HG03045 (cell line): ENCODE results near the gene SDK2.

Experiments used
- ATAC-seq: cut with Tn5 transposase; IDR thresholded peaks from one replicate; pipeline ENCODE4 v1.9.1; 2021; ENCODE audit warnings: mild to moderate bottlenecking, moderate library complexity; ENCODE audit not compliant: unreplicated experiment

Gene SDK2

DNA sequence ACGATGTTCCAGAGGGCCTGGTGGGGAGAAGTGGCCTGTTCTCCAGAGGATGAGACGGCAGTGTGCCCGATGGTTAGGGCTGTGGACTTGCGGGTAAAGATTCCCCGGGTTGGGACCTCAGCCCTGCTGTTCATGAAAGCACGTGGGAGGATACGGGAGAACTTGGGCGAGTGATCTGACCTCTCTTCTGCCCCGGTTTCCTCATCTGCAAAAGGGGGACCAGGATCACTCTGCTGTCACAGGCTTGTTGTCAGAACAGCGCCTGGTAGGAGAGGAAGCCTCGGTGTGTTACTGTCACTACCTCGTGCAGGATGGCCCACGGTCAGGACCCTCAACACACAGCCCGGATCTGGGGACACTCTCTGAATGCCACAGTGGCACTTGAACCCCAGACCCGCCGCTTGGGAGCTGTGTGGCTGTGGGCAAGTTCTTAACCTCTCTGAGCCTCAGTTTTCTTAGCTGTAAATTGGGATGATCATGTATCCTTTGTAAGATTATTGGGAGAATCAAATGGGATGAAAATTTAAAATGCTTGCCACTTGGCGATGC, 246.9 kb downstream of the SDK2 start:
- no peak for ATAC-seq

GRCh38 chr17:73396431-73397277, 247.6 kb downstream of the SDK2 start:
- no peak for ATAC-seq

DNA sequence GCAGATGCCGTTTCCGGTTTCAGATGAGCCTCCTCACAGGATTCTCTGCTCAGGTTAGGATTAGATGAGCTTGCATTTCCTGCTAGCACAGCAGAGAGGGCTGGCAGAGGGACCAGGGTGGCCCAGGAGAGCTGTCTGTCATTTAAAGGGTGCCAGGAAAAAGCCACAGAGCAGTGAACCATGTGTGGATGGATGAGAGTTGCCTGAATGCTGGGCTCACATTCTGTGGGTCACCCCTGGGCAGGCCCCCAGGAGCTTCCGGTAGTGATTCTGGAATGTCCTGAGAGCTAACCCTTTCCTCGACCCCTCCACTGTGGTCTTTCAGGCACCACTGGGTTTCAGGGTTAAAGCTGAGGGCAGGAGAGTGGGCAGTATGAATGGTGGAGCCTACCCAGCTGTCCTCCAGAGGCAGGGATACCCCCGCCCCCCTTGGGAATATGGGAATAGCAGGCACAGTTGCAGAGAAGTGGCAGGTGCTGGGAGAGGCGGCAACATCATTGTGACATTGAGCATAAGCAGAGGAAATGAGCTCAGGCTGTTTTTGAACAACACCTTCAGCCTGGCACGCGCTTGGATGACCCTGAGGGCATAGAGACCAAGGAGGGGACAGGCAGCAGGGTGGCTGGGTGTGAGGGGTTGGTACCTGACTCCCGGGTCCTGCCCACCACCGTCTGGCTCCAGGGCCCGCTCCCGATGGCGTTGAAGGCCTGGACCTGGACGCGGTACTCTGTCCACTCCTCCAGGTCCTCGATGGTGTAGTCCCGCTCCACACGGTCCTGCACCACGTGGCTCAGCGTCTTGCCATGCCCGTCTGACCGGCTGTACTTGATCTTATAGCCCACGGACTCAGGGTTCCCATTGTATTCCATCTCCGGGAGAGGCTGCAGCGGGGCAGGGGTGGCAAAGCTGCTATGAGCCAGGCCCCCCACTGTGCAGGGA, 249.5 kb downstream of the SDK2 start:
- ATAC-seq, result no peak

DNA sequence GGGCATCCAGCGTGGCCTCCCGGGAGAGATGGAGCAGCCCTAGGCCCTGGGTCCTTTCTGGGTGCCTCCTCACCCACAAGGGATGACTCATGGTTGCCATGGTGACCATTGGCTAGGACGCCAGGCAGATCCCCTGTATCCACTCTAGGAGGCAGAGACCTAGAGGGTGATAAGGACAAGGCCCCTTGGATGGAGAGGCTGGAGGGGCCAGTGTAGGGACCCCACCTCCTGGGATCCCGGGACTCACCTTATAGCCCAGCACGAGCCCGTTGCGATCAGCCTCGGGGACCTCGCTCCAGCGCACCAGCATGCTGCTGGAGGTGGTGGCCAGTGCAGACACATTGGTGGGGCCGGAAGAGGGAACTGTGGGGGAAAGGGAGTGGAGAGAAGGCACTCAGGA, 250.3 kb downstream of the SDK2 start:
- no peak for ATAC-seq

GRCh38 chr17:73393381-73393780, 250.9 kb downstream of the SDK2 start:
- no peak for ATAC-seq

GRCh38 chr17:73391331-73392265, 252.6 kb downstream of the SDK2 start:
- no peak for ATAC-seq

- ATAC-seq, result no peak
Measured at GRCh38 chr17:73390851-73391250, 253.4 kb downstream of the SDK2 start.

DNA sequence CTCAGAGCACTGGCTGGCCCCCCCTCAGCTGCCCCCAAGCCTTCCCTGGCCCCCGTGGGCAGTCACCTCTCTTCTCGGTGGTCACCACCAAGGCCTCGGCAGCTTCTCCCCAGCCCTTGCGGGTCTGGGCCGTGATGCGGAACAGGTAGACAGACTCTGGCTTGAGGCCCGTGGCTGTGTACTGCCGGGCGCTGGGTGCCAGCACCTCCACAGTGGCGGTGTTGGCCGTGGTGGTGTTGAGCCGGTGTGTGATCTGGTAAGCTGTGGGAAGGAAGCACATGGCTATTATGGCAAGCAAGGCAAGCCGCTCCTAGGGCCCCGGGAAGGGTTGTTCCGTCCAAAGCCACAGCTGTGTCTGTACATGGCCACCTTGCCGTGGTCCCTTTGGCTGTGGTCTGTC, 254.0 kb downstream of the SDK2 start:
- ATAC-seq, result no peak

DNA sequence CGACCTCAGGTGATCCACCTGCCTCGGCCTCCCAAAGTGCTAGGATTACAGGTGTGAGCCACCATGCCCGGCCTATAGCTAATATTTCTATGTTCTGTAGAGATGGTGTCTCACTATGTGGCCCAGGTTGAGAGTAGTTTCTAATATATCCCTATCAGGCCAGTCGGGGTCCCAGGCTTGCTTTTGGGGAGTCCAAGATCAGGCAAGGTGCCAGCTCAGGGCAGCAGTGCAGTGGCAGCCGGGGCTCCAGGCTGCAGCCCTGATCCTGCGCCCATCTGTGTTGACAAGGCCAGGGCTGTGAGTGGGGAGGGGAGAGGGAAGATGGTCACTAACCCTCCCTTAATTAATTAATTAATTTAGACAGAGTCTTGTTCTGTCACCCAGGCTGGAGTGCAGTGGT, 254.8 kb downstream of the SDK2 start:
- no peak for ATAC-seq

DNA sequence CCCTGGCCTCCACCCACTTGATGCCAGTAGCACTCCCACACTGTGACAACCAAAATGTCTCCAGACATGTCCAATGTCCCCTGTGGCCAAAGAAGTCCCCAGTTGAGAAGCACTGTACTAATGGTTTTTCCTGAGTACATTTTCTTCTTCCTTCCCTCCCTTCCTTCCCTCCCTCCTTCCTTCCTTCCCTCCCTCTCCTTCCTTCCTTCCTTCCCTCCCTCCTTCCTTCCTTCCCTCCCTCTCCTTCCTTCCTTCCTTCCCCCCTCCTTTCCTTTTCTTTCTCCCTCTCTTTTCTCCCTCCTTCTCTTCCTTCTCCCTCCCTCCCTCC, 255.7 kb downstream of the SDK2 start:
- ATAC-seq, result no peak

GRCh38 chr17:73387746-73388577, 256.3 kb downstream of the SDK2 start:
- ATAC-seq, result no peak

DNA sequence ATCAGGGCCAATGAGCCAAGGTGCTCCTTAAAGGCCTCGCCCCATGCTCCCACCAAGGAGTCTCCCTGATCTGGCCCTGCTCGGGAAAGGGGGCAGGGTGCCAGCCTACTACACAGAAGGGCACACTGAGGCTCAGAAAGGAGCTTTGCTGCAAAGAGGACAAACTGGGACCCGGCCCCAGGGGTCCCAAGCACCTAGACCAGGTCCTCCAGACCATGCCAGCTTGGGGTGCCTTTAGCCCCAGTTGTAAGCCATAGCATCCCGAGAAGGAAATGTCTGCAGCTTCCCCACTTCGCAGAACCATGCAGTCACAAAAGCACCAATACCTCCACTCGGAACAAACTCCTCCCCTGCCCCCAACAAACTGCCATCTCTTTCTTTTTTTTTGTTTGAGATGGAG, 257.7 kb downstream of the SDK2 start:
- no peak for ATAC-seq

GRCh38 chr17:73384926-73385325, 259.3 kb downstream of the SDK2 start:
- no peak for ATAC-seq

DNA sequence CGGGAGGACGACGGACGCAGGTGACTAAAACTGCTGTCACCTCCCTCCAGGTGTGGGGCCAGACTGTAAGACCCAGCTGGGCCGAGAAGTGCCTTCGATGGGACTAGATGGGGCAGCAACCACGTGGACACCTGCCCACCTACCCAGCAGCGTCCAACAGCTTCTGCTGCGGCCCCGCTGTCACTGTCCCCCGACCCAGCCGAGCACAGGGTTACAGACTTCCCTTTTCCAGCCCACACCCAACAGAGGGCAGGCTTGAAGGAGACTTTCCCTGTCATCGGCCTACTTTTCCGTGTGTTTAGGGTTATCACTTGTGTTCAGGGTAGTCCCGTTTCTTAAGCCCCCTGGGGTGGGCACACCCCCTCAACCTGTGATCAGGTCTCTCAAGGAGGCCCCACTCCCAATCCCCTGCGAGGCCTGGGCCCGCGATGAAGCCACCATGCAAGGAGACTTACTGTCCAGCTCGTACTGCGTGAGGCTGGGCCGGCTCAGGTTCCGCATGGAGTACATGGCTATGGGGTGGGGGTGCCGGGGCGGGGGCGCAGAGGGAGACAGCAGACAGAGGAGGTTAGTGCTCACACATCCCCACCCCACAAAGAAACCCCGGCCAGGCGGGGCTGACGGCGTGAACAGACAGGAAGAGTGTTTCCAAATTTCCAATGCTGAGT, 263.7 kb downstream of the SDK2 start:
- no peak for ATAC-seq

GRCh38 chr17:73379826-73380225, 264.4 kb downstream of the SDK2 start:
- ATAC-seq, result no peak

DNA sequence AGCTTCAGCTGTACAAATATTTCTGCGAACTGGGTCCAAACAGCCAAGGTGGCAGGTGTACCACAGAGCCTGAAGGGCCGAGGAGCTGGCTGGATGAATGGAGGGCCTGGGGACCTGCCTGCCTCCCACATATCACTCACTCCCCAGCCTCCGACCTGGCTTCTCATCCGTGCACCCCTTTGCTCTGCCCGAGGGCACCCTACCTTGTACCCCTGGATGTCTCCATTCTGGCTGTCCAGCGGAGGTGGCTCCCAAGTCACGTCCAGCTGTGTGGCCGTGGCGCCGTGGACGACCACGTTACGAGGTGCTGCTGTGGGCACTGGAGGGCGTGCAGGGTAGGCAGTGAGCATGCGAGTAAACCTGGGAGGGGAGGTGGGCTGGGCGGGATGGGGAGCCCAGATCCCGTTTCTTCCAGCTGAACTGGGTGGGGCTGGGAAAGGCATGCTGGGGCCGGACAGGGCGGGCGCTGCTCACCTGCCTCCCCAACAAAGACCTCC, 265.2 kb downstream of the SDK2 start:
- ATAC-seq, result no peak

DNA sequence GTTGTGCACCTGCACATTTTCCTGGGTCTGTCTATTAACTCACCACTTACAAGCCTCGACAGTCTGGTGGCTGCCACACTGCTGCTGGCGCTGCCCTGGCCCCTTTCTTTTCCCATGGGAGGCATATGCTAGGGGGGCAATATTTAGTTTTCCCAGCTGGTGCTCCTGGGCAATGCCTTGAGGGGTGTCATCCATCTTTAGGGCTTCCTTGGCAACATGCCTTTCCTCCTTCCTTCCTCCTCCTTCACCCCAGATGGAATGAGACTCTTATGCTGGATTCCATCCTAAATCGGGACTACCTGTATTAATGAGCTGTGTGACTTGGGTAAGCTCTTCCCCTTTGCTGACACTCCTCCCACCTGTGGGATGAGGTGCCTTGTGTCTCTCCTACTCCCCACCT, 267.6 kb downstream of the SDK2 start:
- ATAC-seq, result no peak

GRCh38 chr17:73376152-73376551, 268.1 kb downstream of the SDK2 start:
- no peak for ATAC-seq

GRCh38 chr17:73371836-73372235, 272.4 kb downstream of the SDK2 start:
- no peak for ATAC-seq
